Calu3 (cell line): ENCODE measurements around the gene HHATL. TPM values are rescaled to one million over a fixed set of nuclear protein-coding genes. Genes with fewer than 3 reads are reported as not detected.

Experiments used
- BruUV-seq: library from RNA; stranded (reverse); fragments of 400-500 nt; replicated peaks from 2 replicates; lab custom pipeline; 2021; lab: Mats Ljungman, UMichigan
- CTCF ChIA-PET: fragments of 300-600 bp; sonication (Branson Sonifier 250); formaldehyde crosslinking; loops from one replicate; lab custom pipeline; 2022; ENCODE audit warnings: antibody characterized with exemption; lab: Charles Lee
- DNase-seq: peaks from one replicate; pipeline ENCODE4 v3.0.0; 2022
- H3K27ac Mint-ChIP-seq: one replicate; pipeline ENCODE4 v1.8.0; 2022; ENCODE audit warnings: mixed read lengths; ENCODE audit not compliant: unreplicated experiment
- H3K27me3 Mint-ChIP-seq: one replicate; pipeline ENCODE4 v1.8.0; 2022; ENCODE audit warnings: mixed read lengths; ENCODE audit not compliant: unreplicated experiment
- H3K36me3 Mint-ChIP-seq: one replicate; pipeline ENCODE4 v1.8.0; 2022; ENCODE audit warnings: mild to moderate bottlenecking, moderate library complexity, mixed read lengths; ENCODE audit not compliant: insufficient read depth, unreplicated experiment
- H3K4me1 Mint-ChIP-seq: one replicate; pipeline ENCODE4 v1.8.0; 2022; ENCODE audit warnings: mild to moderate bottlenecking, low read depth, mixed read lengths; ENCODE audit not compliant: unreplicated experiment
- H3K4me3 Mint-ChIP-seq: one replicate; pipeline ENCODE4 v1.8.0; 2022; ENCODE audit warnings: mild to moderate bottlenecking, low read depth, moderate library complexity, mixed read lengths; ENCODE audit not compliant: unreplicated experiment
- H3K9me3 Mint-ChIP-seq: one replicate; pipeline ENCODE4 v1.8.0; 2022; ENCODE audit warnings: low read depth, mixed read lengths; ENCODE audit not compliant: unreplicated experiment
- CTCF ChIP-seq: fragments of 200-600 bp; IDR thresholded peaks from one replicate; pipeline ENCODE4 v1.8.0; 2022; ENCODE audit warnings: antibody characterized with exemption; ENCODE audit not compliant: unreplicated experiment
- intact Hi-C: fragments of 100-400 bp; cut with micrococcal nuclease; formaldehyde crosslinking; loops from one replicate; pipeline ENCODE4 v1.10.0; 2022; ENCODE audit not compliant: unreplicated experiment
- total RNA-seq: library from RNA; stranded (reverse); gene quantifications from 2 replicates; pipeline ENCODE4 v1.2.3, GENCODE V29; 2022

HHATL gene
- total RNA-seq, 1 experiment from 2014 or later = not detected

- Mint-ChIP-seq H3K36me3 (peaks cover 15% of the 10 kb centered on the region), H3K9me3 (no peaks in the 10 kb centered on the region), H3K27me3 (no peaks in the 10 kb centered on the region), H3K4me3 (peak overlapping the region; percentile 71), H3K27ac (peak overlapping the region; percentile 60), H3K4me1 (peaks cover 20% of the 10 kb centered on the region)
- BruUV-seq = no TSS peak
- no peak for TF ChIP-seq CTCF
- DNase-seq = peak; percentile 73
- CTCF ChIA-PET = interaction anchor here (0.7 to 1.7 kb wide), 3 partner anchors 13 to 1514 kb away, joined by 3 to 7 read pairs (median 3); no protein-coding TSS in a partner anchor
- intact Hi-C loops = loop anchor here (2.0 kb wide), 1 partner anchor 92 kb away; no protein-coding TSS in a partner anchor
Measured at GRCh38 chr3:42652611-42653302, 49.8 kb downstream of the HHATL start.

GRCh38 chr3:42652251-42652610 is 50.4 kb downstream of the HHATL start:
- no peak for DNase-seq
- intact Hi-C loops = loop anchor here (2.0 kb wide), 1 partner anchor 93 kb away; no protein-coding TSS in a partner anchor
- TF ChIP-seq CTCF = no peak
- BruUV-seq = no TSS peak
- Mint-ChIP-seq H3K27ac (peak overlapping the region; percentile 60), H3K36me3 (peaks cover 12% of the 10 kb centered on the region), H3K4me1 (peaks cover 20% of the 10 kb centered on the region), H3K27me3 (no peaks in the 10 kb centered on the region), H3K4me3 (peak overlapping the region; percentile 71), H3K9me3 (no peaks in the 10 kb centered on the region)
- CTCF ChIA-PET = interaction anchor here (1.5 to 1.7 kb wide), 2 partner anchors 14 to 92 kb away, joined by 3 to 7 read pairs; no protein-coding TSS in a partner anchor

GRCh38 chr3:42651248-42652091 is 51.1 kb downstream of the HHATL start:
- Mint-ChIP-seq H3K27ac (no peak overlapping the region), H3K27me3 (no peaks in the 10 kb centered on the region), H3K36me3 (peaks cover 16% of the 10 kb centered on the region), H3K4me3 (no peak overlapping the region), H3K4me1 (peaks cover 20% of the 10 kb centered on the region), H3K9me3 (no peaks in the 10 kb centered on the region)
- DNase-seq = no peak
- intact Hi-C loops = loop anchor here (2.0 kb wide), 1 partner anchor 93 kb away; no protein-coding TSS in a partner anchor
- CTCF ChIA-PET = interaction anchor here (1.5 to 1.7 kb wide), 2 partner anchors 15 to 93 kb away, joined by 3 to 7 read pairs; no protein-coding TSS in a partner anchor
- no peak for TF ChIP-seq CTCF
- no TSS peak for BruUV-seq

- Mint-ChIP-seq H3K36me3 (peaks cover 23% of the 10 kb centered on the region), H3K27me3 (no peaks in the 10 kb centered on the region), H3K9me3 (no peaks in the 10 kb centered on the region), H3K4me3 (no peak overlapping the region), H3K4me1 (peaks cover 20% of the 10 kb centered on the region), H3K27ac (no peak overlapping the region)
- CTCF ChIA-PET = interaction anchor here (0.7 kb wide), 1 partner anchor 283 kb away, joined by 5 read pairs; no protein-coding TSS in a partner anchor
- DNase-seq = no peak
- TF ChIP-seq CTCF = no peak
- no TSS peak for BruUV-seq
- intact Hi-C loops = no loop called here
Measured at GRCh38 chr3:42649783-42650182, 52.8 kb downstream of the HHATL start.
